Activated naive CD4-positive, alpha-beta T cell treated with anti-CD3 and anti-CD28 coated beads, Interleukin-2, amount 10 ng/mL, durations not matched to agents 7 days and 5 days (primary cell): ENCODE data around the gene GAS7.

ENCODE experiments used
- CTCF ChIA-PET: fragments of 350-600 bp; sonication (Branson Sonifier 250); formaldehyde crosslinking; loops from one replicate; lab custom pipeline; 2021; ENCODE audit warnings: antibody characterized with exemption; lab: Charles Lee
- DNase-seq: peaks from one replicate; pipeline ENCODE4 v3.0.0-alpha.2; 2020
- H3K27ac Mint-ChIP-seq: one replicate; pipeline ENCODE4 v1.8.0; 2021; ENCODE audit warnings: mild to moderate bottlenecking, moderate library complexity, mixed read lengths
- H3K27me3 Mint-ChIP-seq: one replicate; pipeline ENCODE4 v1.8.0; 2021; ENCODE audit warnings: mild to moderate bottlenecking, mixed read lengths
- H3K36me3 Mint-ChIP-seq: one replicate; pipeline ENCODE4 v1.8.0; 2021; ENCODE audit warnings: mixed read lengths
- H3K4me1 Mint-ChIP-seq: one replicate; pipeline ENCODE4 v1.8.0; 2021; ENCODE audit warnings: mixed read lengths
- H3K4me3 Mint-ChIP-seq: one replicate; pipeline ENCODE4 v1.8.0; 2021; ENCODE audit warnings: mild to moderate bottlenecking, moderate library complexity, mixed read lengths
- H3K9me3 Mint-ChIP-seq: one replicate; pipeline ENCODE4 v1.8.0; 2021; ENCODE audit warnings: mixed read lengths

Gene GAS7

DNA sequence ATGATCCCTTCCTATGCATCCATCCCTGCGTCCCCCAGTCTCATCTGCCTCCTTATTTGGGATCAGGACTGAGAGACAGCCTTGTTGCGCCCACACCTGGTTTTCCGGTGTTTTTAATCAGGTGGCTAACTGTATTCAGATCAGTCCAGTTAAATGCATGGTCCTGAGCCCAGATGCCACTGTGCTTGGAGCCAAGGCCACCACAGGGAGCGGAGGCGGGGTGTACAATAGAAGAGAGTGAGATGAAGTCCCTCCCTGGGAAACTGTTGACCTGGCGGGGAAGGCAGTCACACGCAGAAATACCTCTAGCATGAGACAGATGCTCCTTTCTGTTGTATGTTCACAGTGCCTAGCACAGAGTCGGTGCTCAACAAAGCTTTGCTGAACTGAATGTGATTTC is 299.6 kb downstream of the GAS7 start:
- no peaks in the 10 kb centered on the region for H3K4me1 Mint-ChIP-seq
- H3K4me3 Mint-ChIP-seq, result no peak overlapping the region
- no peak for DNase-seq
- H3K27me3 Mint-ChIP-seq, result peaks cover 4% of the 10 kb centered on the region
- H3K9me3 Mint-ChIP-seq, result no peaks in the 10 kb centered on the region
- no peak overlapping the region for H3K27ac Mint-ChIP-seq
- H3K36me3 Mint-ChIP-seq, result no peaks in the 10 kb centered on the region
- CTCF ChIA-PET, result no interaction called here

DNA sequence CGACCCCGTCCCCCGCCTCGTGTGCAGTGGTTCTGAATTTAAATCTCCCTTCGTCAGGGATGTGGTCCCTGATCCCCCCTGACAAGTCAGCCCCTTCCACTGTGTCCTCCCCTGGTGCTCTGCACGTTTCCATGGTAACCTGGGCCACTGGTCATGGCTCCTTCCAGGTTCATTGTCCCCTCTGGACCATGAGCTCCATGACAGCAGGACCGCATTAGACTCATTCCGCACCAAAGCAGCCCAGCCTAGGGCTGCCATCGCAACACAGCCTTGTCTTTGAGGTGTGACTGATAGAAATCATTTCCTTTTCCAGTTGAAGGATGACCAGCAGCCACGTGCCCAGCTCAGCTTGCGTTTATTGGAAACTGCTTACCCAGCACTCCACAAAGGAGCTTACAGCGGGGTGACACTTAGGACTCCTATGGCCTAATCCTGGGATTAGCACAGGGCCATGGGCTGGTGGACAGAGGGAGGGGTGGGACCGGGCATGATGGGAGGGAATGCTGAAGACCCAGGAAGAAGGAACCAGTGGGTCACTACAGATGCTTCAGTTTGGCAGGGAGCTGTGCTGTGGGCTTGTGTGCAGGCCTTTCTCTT is 300.9 kb downstream of the GAS7 start:
- CTCF ChIA-PET, result no interaction called here
- H3K9me3 Mint-ChIP-seq, result no peaks in the 10 kb centered on the region

DNA sequence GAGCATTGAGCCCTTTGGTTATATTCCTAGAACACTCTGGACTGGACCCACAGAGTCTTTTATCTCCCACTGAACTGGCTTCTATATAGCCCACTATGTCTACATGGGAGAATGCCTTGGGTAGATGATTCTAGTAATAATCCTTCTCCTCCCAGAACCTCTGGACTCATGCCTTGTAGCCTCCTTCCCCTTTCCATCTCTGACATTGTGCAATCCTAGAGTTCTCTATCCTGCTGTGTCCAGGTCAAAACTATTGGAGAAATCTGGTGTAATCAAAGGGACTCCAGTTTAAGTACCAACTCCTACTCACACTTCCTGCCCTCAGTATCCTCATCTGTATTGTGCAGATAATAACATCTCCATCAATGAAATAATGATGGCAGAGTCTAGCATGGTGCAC is 302.5 kb downstream of the GAS7 start:
- Mint-ChIP-seq H3K4me3 (no peak overlapping the region), H3K4me1 (no peaks in the 10 kb centered on the region), H3K27me3 (peaks cover 4% of the 10 kb centered on the region), H3K27ac (no peak overlapping the region), H3K9me3 (no peaks in the 10 kb centered on the region), H3K36me3 (no peaks in the 10 kb centered on the region)
- no peak for DNase-seq
- CTCF ChIA-PET, result no interaction called here

More for the DNA sequence above, 300.9 kb downstream of the GAS7 start:
- H3K27ac Mint-ChIP-seq, result no peak overlapping the region
- H3K27me3 Mint-ChIP-seq, result peaks cover 4% of the 10 kb centered on the region
- DNase-seq, result no peak
- no peaks in the 10 kb centered on the region for H3K4me1 Mint-ChIP-seq
- H3K36me3 Mint-ChIP-seq, result no peaks in the 10 kb centered on the region
- no peak overlapping the region for H3K4me3 Mint-ChIP-seq

DNA sequence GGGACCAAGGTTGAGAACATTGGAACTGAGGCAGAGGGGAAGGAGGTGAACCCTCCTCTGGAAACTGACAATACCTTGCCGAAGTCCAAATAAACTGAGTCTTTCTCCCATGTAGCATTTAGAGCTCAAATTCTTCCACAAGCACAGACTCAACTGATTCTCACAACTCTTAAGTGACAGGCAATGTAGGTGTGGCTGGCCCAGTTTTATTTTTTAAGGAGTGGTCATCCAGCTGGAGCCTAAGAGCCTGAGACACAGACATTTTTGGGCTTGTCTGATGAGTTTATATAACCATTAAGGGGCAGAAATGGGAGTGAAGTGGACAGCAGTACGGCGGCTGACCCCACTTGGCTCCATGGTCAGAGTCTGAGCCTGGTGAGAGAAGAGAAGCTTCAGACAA is 304.2 kb downstream of the GAS7 start:
- no peak overlapping the region for H3K4me3 Mint-ChIP-seq
- CTCF ChIA-PET, result no interaction called here
- peaks cover 4% of the 10 kb centered on the region for H3K27me3 Mint-ChIP-seq
- H3K9me3 Mint-ChIP-seq, result no peaks in the 10 kb centered on the region
- no peaks in the 10 kb centered on the region for H3K4me1 Mint-ChIP-seq
- H3K27ac Mint-ChIP-seq, result no peak overlapping the region
- DNase-seq, result no peak
- no peaks in the 10 kb centered on the region for H3K36me3 Mint-ChIP-seq

DNA sequence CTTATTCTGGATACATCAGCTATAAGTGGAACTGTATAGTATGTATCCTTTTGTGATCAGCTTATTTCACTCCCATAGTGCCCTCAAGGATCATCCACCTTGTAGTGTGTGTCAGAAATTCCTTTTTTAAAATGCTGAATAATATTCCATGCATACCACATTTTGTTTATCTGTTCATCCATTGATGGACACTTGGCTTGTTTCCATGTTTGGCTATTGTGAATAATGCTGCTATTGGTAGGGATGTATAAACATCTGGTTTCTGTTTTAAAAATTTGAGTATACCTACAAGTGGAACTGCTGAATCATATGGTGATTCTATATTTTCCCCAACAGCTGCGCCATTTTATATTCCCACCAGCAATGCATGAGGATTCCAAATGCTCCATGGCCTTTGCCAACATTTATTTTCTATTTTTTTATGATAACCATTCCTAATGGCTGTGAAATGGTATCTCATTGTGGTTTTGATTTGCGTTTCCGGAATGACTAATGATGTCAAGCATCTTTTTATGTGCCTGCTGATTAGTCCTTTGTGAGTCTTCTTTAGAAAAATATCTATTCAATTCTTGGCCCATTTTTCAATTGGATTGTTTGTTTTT is 304.9 kb downstream of the GAS7 start:
- no peaks in the 10 kb centered on the region for H3K36me3 Mint-ChIP-seq
- no peak overlapping the region for H3K4me3 Mint-ChIP-seq
- CTCF ChIA-PET, result no interaction called here
- no peak overlapping the region for H3K27ac Mint-ChIP-seq
- no peak for DNase-seq
- no peaks in the 10 kb centered on the region for H3K4me1 Mint-ChIP-seq
- peaks cover 4% of the 10 kb centered on the region for H3K27me3 Mint-ChIP-seq
- no peaks in the 10 kb centered on the region for H3K9me3 Mint-ChIP-seq

DNA sequence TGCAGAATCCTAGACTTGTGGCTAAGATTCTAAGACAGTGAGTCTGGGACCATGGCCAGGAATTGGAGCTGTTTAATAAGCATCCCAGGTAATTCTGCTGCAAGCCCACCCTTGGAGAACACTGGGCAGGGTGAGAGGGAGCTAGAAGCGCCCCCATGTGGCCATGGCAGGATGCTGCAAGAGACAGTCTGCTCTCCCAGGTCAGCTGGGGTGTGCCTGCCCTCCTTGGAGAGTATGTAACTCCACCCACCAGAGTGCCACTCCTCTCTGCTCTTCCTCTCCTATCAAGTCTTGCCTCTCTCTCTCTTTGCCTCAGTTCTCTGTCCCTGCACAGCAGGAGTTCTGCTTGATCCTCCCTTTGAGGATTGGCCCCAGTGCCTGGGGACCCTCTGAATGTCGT is 308.3 kb downstream of the GAS7 start:
- no peak for DNase-seq
- H3K4me3 Mint-ChIP-seq, result no peak overlapping the region
- CTCF ChIA-PET, result interaction anchor here (1.3 kb wide), 1 partner anchor 11 kb away, joined by 5 read pairs; no protein-coding TSS in a partner anchor
- no peaks in the 10 kb centered on the region for H3K4me1 Mint-ChIP-seq
- H3K27ac Mint-ChIP-seq, result no peak overlapping the region
- peaks cover 4% of the 10 kb centered on the region for H3K27me3 Mint-ChIP-seq
- H3K9me3 Mint-ChIP-seq, result no peaks in the 10 kb centered on the region
- no peaks in the 10 kb centered on the region for H3K36me3 Mint-ChIP-seq

DNA sequence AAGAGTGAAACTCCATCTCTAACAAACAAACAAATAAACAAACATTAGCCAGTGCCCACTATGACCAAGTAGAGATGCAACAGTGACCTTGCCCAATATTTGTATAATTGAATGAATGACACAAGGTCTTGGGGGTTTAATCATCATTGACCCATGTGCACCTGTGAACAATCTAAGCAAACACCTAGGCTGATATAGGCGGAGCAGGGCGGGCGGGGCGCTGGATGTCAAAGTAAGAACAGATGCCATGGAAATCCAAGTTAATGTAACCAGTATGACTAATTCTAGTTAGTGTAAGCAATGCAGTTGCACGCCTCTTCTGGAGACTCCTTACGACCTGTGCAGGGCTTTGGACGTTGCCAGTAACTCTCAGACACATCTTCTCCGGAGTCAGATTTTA is 310.9 kb downstream of the GAS7 start:
- no peaks in the 10 kb centered on the region for H3K36me3 Mint-ChIP-seq
- DNase-seq, result no peak
- H3K4me1 Mint-ChIP-seq, result no peaks in the 10 kb centered on the region
- CTCF ChIA-PET, result no interaction called here
- no peak overlapping the region for H3K4me3 Mint-ChIP-seq
- H3K27me3 Mint-ChIP-seq, result peaks cover 4% of the 10 kb centered on the region
- H3K27ac Mint-ChIP-seq, result no peak overlapping the region
- H3K9me3 Mint-ChIP-seq, result peaks cover 8% of the 10 kb centered on the region

DNA sequence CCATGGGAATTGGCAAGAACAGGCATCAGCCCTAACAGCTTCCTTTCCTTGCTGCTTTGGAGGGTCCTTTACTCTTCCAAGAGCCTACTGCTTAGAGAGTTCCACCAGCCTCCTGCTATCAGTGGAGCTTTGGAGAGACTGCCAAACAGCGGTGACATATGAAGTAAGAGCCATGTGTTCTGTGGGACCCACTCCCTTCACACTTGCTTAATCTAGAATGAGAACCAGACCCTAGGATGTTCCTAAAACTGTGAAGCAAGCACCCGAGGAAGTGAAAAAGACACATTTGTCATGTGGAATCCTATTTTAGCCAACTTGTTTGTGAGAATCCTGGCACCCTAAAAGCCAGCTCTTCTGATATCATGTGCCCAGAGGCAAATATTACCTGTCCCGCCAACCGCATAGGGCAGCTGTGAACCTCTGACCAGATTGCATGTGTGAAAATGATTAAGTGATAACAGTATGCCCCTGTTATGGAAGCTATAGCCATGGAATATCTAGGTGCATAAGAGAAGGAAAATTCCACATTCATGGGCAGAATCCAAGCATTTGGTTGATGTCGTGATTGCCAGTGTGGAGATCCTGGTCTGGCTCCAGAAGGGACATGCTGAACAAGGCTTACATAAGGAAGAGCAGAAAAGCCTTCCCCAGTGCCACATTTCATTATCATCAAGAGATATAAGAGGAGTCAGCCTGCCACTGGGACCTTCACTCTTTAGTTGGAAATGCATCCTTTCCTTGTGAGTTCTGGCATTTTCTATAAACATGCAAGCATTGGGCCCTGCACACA is 312.1 kb downstream of the GAS7 start:
- H3K4me1 Mint-ChIP-seq, result no peaks in the 10 kb centered on the region
- CTCF ChIA-PET, result no interaction called here
- H3K27ac Mint-ChIP-seq, result no peak overlapping the region
- H3K27me3 Mint-ChIP-seq, result peaks cover 4% of the 10 kb centered on the region
- no peak overlapping the region for H3K4me3 Mint-ChIP-seq
- no peak for DNase-seq
- H3K9me3 Mint-ChIP-seq, result peaks cover 13% of the 10 kb centered on the region
- no peaks in the 10 kb centered on the region for H3K36me3 Mint-ChIP-seq

DNA sequence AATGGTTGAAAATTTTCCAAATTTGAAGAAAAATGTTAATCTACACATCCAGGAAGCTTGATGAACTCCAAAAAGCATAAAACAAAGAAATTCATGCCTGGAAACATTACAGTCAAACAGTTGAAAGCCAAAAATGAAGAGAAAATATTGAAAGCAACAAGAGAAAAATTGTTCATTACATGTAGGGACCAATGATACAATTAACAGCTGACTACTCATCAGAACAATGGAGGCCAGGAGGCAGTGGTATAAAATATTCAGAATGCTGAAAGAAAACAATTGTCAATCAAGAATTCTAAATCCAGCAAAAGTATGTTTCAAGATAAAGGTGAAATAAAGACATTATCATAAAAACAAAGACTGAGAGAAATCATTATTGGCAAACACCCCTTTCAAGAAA is 315.0 kb downstream of the GAS7 start:
- Mint-ChIP-seq H3K4me1 (no peaks in the 10 kb centered on the region), H3K27me3 (peaks cover 4% of the 10 kb centered on the region), H3K4me3 (no peak overlapping the region), H3K36me3 (no peaks in the 10 kb centered on the region), H3K27ac (no peak overlapping the region), H3K9me3 (peaks cover 16% of the 10 kb centered on the region)
- CTCF ChIA-PET, result interaction anchor here (0.6 kb wide), 1 partner anchor 122 kb away, joined by 3 read pairs; no protein-coding TSS in a partner anchor
- no peak for DNase-seq

DNA sequence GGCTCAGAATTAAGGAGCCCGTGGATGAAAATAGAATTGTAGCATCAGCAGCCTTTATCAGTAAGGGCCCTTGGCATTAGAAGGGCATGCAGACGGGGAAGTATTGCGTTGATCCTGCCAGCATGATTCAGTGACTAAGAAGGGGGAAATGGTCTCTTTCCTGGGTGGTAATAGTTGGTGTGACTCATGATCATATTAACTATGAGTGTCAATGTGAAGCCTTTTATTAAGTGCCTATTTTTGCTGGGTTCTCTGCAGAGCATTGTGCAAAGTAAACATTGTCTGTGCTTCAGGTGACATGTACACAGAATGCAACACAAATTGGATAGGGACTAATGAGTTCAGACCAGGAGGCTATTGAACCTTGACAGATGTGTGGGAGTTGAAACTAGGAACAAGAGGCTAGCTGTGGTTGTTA is 317.8 kb downstream of the GAS7 start:
- DNase-seq, result no peak
- H3K4me3 Mint-ChIP-seq, result no peak overlapping the region
- CTCF ChIA-PET, result no interaction called here
- no peaks in the 10 kb centered on the region for H3K36me3 Mint-ChIP-seq
- H3K4me1 Mint-ChIP-seq, result no peaks in the 10 kb centered on the region
- H3K27me3 Mint-ChIP-seq, result no peaks in the 10 kb centered on the region
- H3K9me3 Mint-ChIP-seq, result peaks cover 16% of the 10 kb centered on the region
- H3K27ac Mint-ChIP-seq, result no peak overlapping the region

DNA sequence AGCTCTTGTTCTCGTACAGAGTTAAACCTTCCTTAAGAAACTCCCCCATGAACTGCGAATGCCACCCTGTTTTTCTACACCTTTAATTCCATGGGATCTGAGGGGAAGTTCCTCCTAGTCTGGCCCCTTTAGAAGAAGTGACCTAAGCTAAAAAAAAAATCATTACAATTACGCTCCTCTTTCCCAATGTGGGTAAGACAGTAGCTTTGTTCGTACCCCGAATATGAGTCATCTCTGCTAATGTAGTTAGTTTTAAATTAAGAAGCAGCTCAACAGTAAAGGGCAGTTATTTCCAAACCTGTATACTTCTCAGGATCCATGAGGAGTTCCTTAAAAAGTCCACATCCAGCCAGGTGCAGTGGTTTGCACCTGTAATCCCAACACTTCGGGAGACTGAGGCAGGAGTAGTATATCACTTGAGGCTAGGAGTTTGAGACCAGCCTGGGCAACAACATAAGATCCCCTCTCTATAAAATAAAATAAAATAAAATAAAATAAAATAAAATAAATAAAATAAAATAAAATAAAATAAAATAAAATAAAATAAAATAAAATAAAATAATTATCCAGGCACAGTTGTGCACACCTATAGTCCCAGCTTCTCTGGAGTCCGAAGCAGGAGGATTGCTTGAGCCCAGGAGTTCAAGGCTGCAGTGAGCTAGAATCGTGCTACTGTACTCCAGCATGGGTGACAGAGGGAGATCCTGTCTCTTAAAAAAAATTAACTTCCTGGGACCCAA is 319.4 kb downstream of the GAS7 start:
- Mint-ChIP-seq H3K4me1 (no peaks in the 10 kb centered on the region), H3K36me3 (no peaks in the 10 kb centered on the region), H3K4me3 (no peak overlapping the region), H3K9me3 (peaks cover 16% of the 10 kb centered on the region), H3K27me3 (no peaks in the 10 kb centered on the region), H3K27ac (no peak overlapping the region)
- CTCF ChIA-PET, result interaction anchor here (1.3 kb wide), 1 partner anchor 11 kb away, joined by 5 read pairs; no protein-coding TSS in a partner anchor
- DNase-seq, result no peak

DNA sequence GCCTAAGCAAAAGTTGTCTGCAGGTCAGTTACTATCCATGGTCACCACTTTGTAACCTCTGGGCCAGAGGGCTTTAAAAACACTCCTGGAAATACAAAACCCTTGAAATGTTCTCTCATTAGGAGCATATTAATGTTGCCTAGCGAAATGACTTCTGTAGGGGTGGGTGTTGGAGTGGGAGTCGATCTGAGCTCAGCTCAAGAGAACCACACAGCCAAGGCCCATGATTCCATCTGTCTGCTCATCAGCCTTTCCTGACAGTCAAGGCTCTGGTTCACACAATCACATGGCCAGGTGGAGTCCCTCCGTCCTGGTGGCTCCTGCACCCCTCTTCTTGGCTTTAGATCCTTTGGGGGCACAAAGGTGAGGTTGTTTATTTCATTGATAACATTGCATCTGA is 320.1 kb downstream of the GAS7 start:
- CTCF ChIA-PET, result no interaction called here
- H3K9me3 Mint-ChIP-seq, result peaks cover 14% of the 10 kb centered on the region

DNA sequence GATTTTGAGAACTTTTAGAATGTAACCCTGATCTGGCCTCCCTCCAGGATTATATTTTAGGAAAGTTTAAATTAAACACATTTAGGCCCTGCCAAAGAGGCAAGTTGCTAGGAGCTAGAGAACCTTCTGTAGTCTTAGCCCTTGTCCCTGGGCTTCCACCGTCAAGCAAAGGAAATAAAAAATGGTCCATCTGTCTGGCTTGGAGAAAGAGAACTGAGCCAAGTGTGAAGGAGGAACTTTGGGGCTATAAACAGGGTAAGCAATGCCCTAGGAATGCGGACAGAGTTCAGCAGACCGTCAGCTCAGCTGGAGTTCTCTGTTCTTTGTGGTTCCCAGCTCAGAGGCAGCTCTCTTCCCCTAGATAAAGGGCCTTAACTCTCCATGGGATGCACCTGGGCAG is 323.0 kb downstream of the GAS7 start:
- Mint-ChIP-seq H3K4me3 (no peak overlapping the region), H3K27ac (no peak overlapping the region), H3K9me3 (peaks cover under 1% of the 10 kb centered on the region), H3K4me1 (no peaks in the 10 kb centered on the region), H3K36me3 (no peaks in the 10 kb centered on the region), H3K27me3 (no peaks in the 10 kb centered on the region)
- CTCF ChIA-PET, result no interaction called here
- DNase-seq, result no peak

More for the DNA sequence above, 320.1 kb downstream of the GAS7 start:
- Mint-ChIP-seq H3K4me3 (no peak overlapping the region), H3K4me1 (no peaks in the 10 kb centered on the region), H3K27ac (no peak overlapping the region), H3K36me3 (no peaks in the 10 kb centered on the region), H3K27me3 (no peaks in the 10 kb centered on the region)
- no peak for DNase-seq

DNA sequence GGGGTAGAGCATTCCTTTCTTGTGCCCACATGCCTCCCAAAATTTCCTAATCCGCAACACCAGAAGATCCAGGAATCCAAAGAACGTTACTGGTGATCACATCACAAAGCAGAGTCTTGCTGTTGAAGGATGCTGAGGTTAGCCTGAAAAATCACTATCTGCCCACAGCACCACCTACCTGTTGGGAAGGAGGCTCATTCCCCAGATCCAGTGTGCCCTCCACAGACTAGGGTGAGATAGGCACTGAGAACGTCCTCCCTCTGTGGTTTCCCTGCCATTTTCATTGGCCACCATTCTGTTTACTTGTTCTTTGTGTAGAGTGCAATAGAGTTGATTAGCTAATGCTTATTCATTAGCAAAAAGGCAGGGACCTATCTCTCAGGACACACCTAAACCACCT is 323.7 kb downstream of the GAS7 start:
- no peak for DNase-seq
- CTCF ChIA-PET, result no interaction called here
- no peaks in the 10 kb centered on the region for H3K9me3 Mint-ChIP-seq
- H3K36me3 Mint-ChIP-seq, result no peaks in the 10 kb centered on the region
- H3K4me3 Mint-ChIP-seq, result no peak overlapping the region
- H3K27ac Mint-ChIP-seq, result no peak overlapping the region
- H3K4me1 Mint-ChIP-seq, result no peaks in the 10 kb centered on the region
- no peaks in the 10 kb centered on the region for H3K27me3 Mint-ChIP-seq
